Hepatocyte (in vitro differentiated cells): ENCODE data around the gene MTA3. TPM values are rescaled to one million over a fixed set of nuclear protein-coding genes. Genes with fewer than 3 reads are reported as not detected.

Experiments used
- DNase-seq: peaks from one replicate; pipeline ENCODE4 v3.0.0-alpha.2; 2016; ENCODE audit warnings: low spot score
- H2AFZ ChIP-seq: fragments of 200-600 bp; sonication (generic); 2 replicates; pipeline ENCODE4 v1.6.0; 2016; ENCODE audit warnings: antibody characterized with exemption, mild to moderate bottlenecking
- H3K27ac ChIP-seq: fragments of 200-600 bp; sonication (generic); 2 replicates; pipeline ENCODE4 v1.5.1; 2016; ENCODE audit warnings: mild to moderate bottlenecking
- H3K27me3 ChIP-seq: fragments of 200-600 bp; sonication (generic); 2 replicates; pipeline ENCODE4 v1.6.1; 2016
- H3K36me3 ChIP-seq: fragments of 200-600 bp; sonication (generic); replicated peaks from 2 replicates; pipeline ENCODE4 v1.5.1; 2016; ENCODE audit warnings: low read depth; ENCODE audit not compliant: insufficient read depth
- H3K4me1 ChIP-seq: fragments of 200-600 bp; sonication (generic); 2 replicates; pipeline ENCODE4 v1.5.1; 2016; ENCODE audit warnings: mild to moderate bottlenecking, moderate library complexity; ENCODE audit not compliant: insufficient read depth
- H3K4me2 ChIP-seq: fragments of 200-600 bp; sonication (generic); 2 replicates; pipeline ENCODE4 v1.6.0; 2016
- H3K4me3 ChIP-seq: fragments of 200-600 bp; sonication (generic); 2 replicates; pipeline ENCODE4 v1.5.1; 2016; ENCODE audit warnings: mild to moderate bottlenecking
- H3K79me2 ChIP-seq: fragments of 200-600 bp; sonication (generic); 2 replicates; pipeline ENCODE4 v1.6.0; 2017; ENCODE audit warnings: mild to moderate bottlenecking
- H3K9me2 ChIP-seq: fragments of 200-600 bp; sonication (generic); replicated peaks from 2 replicates; pipeline ENCODE4 v1.6.0; 2017; ENCODE audit warnings: mild to moderate bottlenecking; ENCODE audit not compliant: insufficient read depth
- H3K9me3 ChIP-seq: fragments of 200-600 bp; sonication (generic); 2 replicates; pipeline ENCODE4 v1.5.1; 2016; ENCODE audit warnings: low read depth, mild to moderate bottlenecking
- H4K20me1 ChIP-seq: fragments of 200-600 bp; sonication (generic); 2 replicates; pipeline ENCODE4 v1.6.0; 2016; ENCODE audit warnings: mild to moderate bottlenecking; ENCODE audit not compliant: insufficient read depth, poor library complexity, severe bottlenecking
- EZH2 ChIP-seq: fragments of 200-600 bp; sonication (generic); IDR thresholded peaks from 2 replicates; pipeline ENCODE4 v1.6.1; 2016; ENCODE audit warnings: antibody characterized with exemption, mild to moderate bottlenecking, borderline replicate concordance
- EZH2phosphoT487 ChIP-seq: fragments of 200-600 bp; sonication (generic); IDR thresholded peaks from one replicate; pipeline ENCODE4 v1.6.1; 2018; ENCODE audit warnings: antibody characterized with exemption, mild to moderate bottlenecking, low read depth, moderate library complexity; ENCODE audit not compliant: unreplicated experiment, severe bottlenecking
- WGBS: methylation state at CpG from one replicate; pipeline ENCODE4 v1.1.6; 2016; ENCODE audit warnings: low lambda C conversion rate; ENCODE audit errors: missing lambda C conversion rate; 5-methylcytosine and 5-hydroxymethylcytosine counted together
- polyA plus RNA-seq: library from polyadenylated mRNA; unstranded; fragments of >200 nt; fragmentation: Nextera tagmentation; extraction: Ambion mirVana; gene quantifications from 2 replicates; pipeline ENCODE4 v1.2.1, GENCODE V29; 2016
- total RNA-seq: library from RNA; depleted of rRNA; stranded (reverse); fragments of >200 nt; gene quantifications from 2 replicates; pipeline ENCODE4 v1.2.3, GENCODE V29; 2014
- TF ChIP-seq, protein P1 (sequence below): fragments of 200-600 bp; sonication (generic); IDR thresholded peaks from 2 replicates; pipeline ENCODE4 v1.5.1; 2016; ENCODE audit warnings: antibody characterized with exemption, mild to moderate bottlenecking; ENCODE audit not compliant: poor library complexity

The MTA3 gene
- total and polyA plus RNA-seq, 2 experiments from 2014 or later = 34.6 to 44.3 TPM

DNA sequence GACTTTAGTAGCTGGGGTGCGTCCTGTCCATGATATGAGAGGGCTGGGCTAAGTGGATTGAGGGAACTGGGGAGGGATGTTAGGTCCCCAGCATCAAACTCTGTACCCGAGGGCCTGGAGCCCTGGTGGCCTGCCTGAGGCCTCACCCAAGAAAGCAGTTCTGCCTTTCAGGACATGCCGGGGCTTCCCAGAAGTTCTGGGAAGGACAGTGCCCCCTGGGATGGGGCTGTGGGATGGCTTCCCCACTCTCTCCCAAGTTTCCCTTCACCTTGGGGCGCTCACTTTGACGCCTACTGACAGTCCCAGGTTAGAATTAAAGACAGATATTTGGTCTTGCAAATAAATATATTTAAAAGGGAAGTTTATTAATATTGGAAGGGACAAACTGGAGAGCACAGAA lies 193.7 kb downstream of the MTA3 start:
- 90% methylated on average over 5 of the region's 5 CpGs for WGBS
- TF ChIP-seq, protein P1, sequence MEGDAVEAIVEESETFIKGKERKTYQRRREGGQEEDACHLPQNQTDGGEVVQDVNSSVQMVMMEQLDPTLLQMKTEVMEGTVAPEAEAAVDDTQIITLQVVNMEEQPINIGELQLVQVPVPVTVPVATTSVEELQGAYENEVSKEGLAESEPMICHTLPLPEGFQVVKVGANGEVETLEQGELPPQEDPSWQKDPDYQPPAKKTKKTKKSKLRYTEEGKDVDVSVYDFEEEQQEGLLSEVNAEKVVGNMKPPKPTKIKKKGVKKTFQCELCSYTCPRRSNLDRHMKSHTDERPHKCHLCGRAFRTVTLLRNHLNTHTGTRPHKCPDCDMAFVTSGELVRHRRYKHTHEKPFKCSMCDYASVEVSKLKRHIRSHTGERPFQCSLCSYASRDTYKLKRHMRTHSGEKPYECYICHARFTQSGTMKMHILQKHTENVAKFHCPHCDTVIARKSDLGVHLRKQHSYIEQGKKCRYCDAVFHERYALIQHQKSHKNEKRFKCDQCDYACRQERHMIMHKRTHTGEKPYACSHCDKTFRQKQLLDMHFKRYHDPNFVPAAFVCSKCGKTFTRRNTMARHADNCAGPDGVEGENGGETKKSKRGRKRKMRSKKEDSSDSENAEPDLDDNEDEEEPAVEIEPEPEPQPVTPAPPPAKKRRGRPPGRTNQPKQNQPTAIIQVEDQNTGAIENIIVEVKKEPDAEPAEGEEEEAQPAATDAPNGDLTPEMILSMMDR = no peak
- TF ChIP-seq EZH2phosphoT487 = no peak
- TF ChIP-seq EZH2 = no peak
- Histone ChIP-seq H2AFZ (no peak overlapping the region), H3K4me3 (no peak overlapping the region), H3K27ac (no peak overlapping the region), H3K4me1 (no peaks in the 10 kb centered on the region), H3K4me2 (no peak overlapping the region), H4K20me1 (no peaks in the 10 kb centered on the region), H3K9me2 (no peaks in the 10 kb centered on the region), H3K79me2 (no peaks in the 10 kb centered on the region), H3K36me3 (no peaks in the 10 kb centered on the region), H3K27me3 (no peaks in the 10 kb centered on the region), H3K9me3 (no peaks in the 10 kb centered on the region)
- no peak for DNase-seq

DNA sequence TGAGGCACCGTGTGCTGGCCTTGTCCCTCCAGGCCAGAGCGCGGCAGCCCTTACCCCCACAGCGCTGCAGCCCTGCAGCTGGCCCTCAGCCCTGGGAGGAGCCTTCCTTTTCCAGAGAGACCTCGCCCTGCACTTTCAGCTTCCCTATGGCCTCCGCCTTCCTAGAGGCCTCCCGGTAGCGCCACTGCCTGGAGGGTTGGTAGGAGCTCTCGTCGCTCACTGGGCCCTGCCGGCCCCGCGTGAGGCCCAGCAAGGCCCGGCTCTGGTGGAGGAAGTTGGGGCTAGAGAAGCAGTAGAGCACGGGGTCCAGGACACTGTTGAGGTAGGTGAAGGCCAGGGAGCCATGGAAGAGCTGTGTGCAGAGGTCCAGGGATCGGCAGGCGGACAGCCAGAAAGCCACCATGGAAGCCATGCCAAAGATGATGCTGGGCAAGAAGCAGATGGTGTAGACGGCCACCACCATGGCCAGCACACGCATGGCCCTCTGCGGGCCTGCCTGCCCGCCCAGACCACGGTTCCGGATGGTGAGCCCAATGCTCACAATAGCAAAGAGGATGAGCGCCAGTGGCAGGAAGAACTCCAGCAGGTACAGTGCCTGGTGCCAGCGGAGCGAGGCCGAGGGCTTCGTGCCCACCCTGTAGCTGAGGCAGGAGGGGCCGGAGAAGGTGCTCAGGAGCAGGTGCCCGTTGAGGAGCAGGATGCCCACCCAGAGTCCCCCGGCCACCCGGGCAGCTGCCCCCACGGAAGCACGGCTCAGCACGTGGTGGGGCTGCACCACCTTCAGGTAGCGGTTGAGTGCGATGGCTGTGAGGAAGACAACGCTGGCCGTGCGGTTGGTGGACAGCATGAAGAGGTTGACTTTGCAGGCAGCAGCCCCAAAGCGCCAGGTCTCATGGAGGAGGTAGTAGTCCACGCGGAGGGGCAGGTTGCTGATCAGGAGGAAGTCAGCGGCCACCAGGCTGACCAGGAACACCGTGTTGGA lies 194.7 kb downstream of the MTA3 start:
- no peak overlapping the region for H2AFZ ChIP-seq
- TF ChIP-seq EZH2phosphoT487 (no peak), EZH2 (no peak)
- TF ChIP-seq, protein P1 = no peak
- no peaks in the 10 kb centered on the region for H4K20me1 ChIP-seq
- H3K9me3 ChIP-seq = no peaks in the 10 kb centered on the region
- WGBS = 96% methylated on average over 45 of the region's 45 CpGs
- H3K36me3 ChIP-seq = no peaks in the 10 kb centered on the region
- H3K4me1 ChIP-seq = no peaks in the 10 kb centered on the region
- no peak overlapping the region for H3K4me3 ChIP-seq
- no peak for DNase-seq
- no peak overlapping the region for H3K27ac ChIP-seq
- no peaks in the 10 kb centered on the region for H3K9me2 ChIP-seq
- H3K27me3 ChIP-seq = no peaks in the 10 kb centered on the region
- H3K4me2 ChIP-seq = no peak overlapping the region
- H3K79me2 ChIP-seq = no peaks in the 10 kb centered on the region

DNA sequence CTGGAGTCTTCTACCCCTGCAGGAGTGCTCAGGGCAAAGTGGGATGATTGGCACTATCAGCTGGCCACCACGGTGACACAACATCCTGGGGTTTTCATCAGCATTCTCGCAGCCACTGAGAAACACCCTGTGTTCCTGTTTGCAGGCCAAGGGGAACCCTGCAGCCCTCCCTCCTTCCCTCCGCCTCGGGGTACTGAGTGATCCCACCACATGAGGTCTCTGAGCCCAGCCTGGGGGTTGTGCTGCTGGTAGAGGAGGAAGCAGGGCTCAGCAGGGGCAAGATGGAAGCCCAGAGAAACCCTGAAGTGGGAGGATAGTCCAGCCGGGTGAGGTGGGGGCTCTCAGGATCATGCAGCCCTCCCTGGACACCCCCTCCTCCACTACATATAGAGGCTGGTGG lies 195.7 kb downstream of the MTA3 start, which contains the start of gene OXER1:
OXER1 (minus strand) TSS at position 40 of the 400 bp plus-strand sequence. CDS start 73 bp downstream, outside the sequence.
- no peaks in the 10 kb centered on the region for H3K79me2 ChIP-seq
- TF ChIP-seq EZH2 (no peak), EZH2phosphoT487 (no peak)
- TF ChIP-seq, protein P1 = no peak
- H2AFZ ChIP-seq = no peak within 1 kb of the TSS
- H3K4me3 ChIP-seq = no peak within 1 kb of the TSS
- H3K9me3 ChIP-seq = no peaks in the 10 kb centered on the region
- no peaks in the 10 kb centered on the region for H4K20me1 ChIP-seq
- H3K4me2 ChIP-seq = no peak within 1 kb of the TSS
- no peaks in the 10 kb centered on the region for H3K4me1 ChIP-seq
- H3K27ac ChIP-seq = no peak within 1 kb of the TSS
- WGBS = 79% methylated on average over 5 of the region's 5 CpGs
- H3K9me2 ChIP-seq = no peaks in the 10 kb centered on the region
- DNase-seq = no peak
- H3K27me3 ChIP-seq = no peaks in the 10 kb centered on the region
- no peaks in the 10 kb centered on the region for H3K36me3 ChIP-seq
